ENCODE data around the gene MRO.
"Not testable (repeated sequence)": the region's sequence is repeated elsewhere in the genome, so short reads cannot be mapped to it uniquely, and the experiment has no call there.

The MRO gene

DNA sequence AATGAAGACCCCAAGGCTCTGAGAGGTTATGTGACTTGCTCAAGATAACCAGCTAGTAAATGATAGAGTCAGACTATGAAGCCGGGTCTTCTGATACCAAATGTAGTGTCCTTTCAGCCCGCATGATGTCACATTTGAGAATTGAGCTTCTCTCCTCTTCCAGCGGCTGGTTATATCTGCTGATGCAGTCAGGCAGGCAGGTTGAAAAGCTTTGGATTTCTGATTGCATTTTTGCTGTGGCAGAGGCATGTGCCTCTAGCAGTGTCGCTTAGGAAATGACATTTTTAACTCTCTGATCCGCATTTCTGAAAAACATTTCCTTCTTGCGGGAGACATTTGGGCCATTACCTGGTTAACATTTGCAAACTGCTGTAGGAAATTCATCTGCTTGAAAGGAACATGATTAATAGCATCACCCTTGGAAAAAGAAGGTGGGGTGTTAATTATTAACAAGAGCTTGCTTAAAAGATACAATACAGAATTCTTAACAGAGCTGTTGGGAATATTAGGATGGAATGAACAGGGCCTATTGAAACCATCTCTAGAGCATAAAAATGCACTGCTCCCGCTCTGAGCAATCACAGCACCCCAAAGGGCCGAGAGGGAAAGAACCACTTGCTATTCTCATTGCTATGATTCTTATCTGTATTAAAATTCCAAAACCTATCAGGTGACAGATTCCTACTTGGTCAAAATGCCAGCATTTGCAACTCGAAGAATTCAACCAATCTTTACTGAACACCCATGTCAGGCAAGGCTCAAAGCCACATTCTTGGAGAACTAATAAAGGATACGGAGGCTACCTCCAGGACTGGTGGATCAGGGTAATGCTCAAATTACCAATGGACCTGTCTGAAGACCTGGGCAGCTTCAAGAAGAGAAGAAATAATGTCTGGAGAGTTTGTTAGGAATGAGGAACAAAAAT is 25.9 kb downstream of the MRO start:
- DNase-seq: no peak

DNA sequence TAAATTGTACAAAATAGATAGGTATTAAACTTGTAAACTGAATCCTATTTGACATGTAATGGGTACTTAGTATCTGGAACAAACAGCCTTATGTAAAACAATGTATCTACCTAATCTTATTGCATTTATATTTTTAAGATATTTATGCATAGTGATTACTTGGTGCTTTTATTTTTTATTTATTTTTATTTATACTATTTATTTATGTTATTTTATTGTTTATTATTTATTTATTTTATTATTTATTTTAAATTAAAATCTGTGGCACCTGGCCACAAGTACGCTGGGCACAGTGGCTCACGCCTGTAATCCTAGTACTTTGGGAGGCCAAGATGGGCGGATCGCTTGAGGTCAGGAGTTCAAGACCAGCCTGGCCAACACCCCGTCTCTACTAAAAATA is 26.9 kb downstream of the MRO start:
- DNase-seq: no peak

DNA sequence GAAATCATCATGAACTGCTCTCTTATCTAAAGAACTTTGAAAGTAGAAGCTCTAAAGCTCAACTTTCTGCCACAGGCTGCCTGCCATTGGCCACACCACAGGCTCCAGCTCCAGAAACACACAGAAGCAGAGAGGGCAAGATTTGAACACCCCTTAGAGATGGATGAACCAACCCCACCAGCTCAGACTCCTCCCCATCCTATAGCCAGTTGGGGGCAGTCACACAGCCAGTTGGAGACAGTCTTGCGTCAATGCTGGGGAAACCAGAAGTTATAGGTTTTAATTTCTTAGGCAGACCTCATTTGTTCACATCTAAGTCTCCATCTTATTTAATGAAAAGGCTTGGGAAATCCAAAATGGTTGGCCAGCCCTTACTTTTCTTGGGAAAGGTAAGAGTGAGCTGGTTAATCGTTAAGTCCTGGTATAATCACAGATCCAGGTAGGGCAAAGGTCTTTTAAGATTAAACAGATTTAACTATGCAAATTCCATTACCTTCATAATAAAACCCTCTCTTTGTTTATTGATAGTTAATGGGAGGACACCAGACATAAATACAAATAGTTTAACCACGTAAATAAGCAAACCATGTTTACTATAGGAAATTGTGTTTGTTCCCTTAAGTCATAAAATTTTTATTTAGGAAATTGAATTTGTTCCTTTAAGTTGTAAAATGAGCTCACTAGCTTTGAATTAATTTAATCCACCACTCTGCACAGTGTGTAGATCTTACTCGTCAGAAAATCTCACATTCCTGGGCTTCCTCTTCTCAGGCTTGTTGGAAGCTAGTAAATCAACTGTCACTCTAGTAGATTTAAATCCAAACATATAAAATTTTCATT is 28.0 kb downstream of the MRO start:
- DNase-seq: no peak

DNA sequence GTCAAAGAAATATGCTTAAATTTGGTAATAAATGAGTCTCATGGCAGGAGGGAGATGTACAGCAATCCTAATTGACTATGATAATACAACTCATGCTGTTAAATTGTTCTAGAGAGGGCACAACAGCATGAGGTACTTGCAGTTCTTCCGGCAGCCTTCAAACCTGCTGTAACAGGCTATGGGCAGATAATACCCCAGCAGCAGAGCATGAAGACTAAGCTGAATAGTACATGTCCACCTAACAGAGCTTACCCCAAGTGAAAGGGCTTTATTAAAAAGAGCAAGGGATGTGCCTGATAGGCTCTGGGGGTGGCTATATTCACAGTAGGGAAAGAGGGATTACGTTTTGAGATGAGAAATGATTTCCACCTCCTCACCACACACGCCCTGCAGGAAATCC is 28.9 kb downstream of the MRO start:
- no peak for DNase-seq

DNA sequence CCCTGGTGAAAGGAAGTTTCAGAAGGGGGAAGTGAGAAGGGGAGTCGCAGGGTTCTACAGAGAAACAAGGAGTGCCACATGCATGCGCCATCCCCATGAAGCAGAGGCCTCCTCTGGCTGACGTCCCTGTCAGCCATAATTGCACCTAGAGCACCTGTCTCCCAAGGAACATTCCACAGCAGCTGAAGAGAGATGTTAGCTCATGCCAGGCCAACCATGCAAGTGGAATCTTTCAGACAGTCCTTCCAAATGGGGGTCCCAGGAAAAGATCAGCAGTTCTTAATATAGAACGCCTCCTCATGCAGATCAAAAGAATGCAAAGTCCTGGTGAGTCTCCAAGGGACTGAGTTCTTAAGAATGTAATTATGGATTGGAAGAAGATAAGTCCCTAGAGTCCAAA is 29.6 kb downstream of the MRO start:
- DNase-seq: no peak

DNA sequence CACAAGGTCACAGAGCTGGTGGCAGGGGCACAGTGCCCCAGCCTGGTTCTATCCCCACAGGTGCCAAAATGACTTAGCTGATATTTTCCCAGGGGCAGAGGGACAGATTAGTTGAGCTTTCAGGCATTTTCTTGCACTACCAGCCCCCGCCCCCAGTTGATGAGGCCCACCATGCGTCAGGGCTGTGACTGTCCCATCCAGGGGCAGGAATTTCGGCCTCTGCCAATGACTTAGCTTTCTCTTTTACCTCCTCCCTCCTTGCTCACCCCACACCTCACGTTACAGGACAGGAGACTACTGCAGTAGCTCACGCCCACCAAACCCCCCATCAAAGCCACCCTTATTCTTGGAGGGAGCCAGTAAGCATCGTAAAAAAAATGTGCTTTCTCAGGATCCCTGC is 31.5 kb downstream of the MRO start:
- no peak for DNase-seq

DNA sequence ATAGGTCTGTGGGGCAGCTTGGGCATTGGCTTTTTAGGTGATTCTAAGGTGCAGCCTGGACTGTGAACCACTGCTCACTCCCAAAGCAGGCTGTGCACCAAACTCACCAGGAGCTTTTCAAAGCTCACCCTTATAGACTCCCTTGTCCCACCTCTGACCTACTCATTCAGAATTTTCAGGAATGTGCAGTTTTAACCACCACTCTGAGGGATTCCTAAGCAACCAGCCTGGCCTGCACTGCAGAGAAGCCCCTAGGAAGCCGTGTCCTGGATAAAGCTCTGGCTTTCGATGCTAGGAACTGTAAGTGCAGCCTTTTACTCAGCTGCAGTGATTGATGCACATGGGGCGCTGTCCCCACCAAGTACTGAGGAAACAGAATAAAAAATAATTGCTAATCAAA is 33.0 kb downstream of the MRO start:
- DNase-seq: no peak

DNA sequence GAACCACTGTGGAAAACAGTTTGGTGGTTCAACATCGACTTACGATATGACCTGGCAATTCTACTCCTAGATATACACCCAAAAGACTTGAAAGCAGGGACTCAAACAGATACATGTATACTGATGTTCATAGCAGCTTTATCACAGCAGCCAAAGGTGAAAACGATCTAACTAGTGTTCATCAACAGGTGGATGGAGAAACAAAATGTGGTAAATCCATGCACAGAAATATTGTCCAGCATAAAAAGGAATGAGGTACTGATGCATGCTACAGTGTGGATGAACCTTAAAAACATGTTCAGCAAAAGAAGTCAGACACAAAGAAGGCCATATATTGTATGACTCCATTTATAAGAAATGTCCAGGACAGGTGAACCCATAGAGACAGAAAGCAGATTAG is 36.3 kb downstream of the MRO start:
- DNase-seq: no peak

DNA sequence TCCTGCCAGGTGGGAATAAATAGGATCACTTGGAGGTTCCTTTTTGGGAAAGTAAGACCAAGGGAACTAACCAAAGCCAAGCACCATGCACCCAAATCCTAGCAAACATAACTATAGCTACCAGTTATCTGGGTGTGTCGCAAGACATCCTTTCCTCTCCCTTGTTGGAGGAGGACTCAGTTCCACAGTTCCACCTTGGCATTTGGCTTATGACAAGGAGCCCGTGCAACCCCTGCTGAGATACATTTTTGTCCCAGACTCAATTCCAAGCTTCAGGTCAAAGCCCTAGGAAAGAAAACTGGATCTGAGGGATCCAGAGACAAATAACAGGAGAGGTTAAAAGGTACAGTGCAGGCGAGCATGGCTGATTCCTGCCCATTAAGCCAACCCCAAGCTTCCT is 40.8 kb downstream of the MRO start:
- not testable (repeated sequence) for DNase-seq

DNA sequence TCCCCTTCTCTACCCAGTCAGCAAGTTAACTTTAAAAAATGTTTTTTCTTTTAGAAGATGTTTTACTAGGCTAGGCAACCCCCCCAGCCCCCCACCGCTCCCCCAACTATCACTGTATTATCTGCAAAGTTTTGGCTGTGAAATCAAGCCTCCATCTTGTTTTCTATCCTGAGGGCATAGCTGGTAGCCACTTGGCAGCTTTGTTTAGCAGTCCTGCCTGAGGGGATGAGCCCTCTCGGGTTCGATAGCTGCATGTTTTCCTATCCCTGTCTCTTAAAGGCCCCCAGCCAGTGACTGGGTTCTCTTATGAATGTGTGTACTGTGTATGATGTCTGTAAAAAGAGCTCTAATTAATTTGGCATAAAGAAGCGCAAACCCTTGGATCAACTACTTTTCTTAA is 43.4 kb downstream of the MRO start:
- DNase-seq: no peak

DNA sequence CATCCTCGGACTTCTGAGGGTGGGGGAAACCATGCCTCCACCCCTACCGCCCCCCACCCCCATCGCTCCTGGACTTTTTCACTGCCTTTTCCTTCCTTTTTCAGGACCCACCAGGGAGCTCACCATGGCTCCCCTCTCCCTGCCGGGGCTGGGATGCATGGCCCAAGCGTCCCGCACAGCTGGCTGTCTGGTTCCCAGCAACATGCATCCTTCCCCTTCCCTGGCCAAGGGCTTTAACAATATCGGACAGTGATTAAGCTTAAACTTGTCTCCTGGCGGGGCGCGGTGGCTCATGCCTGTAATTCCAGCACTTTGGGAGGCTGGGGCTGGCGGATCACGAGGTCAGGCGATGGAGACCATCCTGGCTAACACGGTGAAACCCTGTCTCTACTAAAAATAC is 44.1 kb downstream of the MRO start:
- DNase-seq: no peak

DNA sequence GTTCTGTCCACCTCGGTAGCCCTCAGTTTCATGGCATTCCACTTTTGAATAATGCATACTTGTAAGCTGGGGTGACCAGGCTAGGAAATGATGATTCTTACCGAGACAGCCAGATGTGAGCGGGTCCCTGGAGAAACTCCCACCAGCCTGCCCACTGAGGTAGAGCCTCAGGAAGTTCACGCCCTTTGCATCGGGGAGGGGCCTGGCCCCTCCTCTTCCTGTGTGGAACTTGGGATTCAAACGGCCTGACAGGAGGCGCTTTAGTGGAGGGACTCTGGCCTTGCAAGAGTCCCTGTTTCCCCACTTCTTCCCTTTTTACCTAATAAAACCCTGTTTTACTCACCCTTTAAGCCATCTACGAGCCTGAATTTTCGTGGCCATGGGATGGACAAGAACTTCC is 44.6 kb downstream of the MRO start:
- DNase-seq: no peak

DNA sequence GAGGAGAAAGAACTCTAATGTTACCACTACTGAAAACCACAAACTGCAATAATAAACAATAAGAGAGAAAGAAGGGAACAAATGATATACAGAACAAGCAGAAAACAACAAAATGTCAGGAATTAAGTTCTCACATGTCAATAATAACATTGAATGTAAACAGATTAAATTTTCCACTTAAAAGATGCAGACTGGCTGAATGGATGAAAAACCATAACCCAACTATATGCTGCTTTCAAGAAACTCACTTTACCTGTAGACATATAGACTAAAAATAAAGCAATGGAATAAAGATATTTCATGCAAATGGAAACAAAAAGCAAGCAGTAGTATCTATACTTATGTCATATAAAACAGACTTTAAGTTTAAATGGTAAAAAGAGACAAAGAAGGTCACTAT is 50.4 kb downstream of the MRO start:
- no peak for DNase-seq

DNA sequence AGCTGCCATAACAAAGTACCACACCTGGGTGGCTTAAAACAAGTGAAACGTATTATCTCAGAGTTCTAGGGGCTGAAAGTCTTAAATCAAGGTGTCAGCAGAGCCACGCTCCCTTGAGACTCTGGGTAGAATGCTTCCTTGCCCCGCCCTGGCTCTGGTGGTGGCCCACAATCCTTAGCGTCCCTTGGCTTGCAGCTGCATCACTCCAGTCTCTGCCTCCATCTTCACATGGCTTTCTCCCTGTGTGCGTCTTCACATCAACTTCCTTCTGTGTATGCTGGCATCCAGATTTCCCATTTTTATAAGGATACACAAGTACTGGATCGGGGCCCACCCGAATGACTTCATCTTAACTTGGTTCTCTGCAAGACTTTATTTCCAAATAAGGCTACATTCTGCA is 62.5 kb downstream of the MRO start:
- DNase-seq: no peak

DNA sequence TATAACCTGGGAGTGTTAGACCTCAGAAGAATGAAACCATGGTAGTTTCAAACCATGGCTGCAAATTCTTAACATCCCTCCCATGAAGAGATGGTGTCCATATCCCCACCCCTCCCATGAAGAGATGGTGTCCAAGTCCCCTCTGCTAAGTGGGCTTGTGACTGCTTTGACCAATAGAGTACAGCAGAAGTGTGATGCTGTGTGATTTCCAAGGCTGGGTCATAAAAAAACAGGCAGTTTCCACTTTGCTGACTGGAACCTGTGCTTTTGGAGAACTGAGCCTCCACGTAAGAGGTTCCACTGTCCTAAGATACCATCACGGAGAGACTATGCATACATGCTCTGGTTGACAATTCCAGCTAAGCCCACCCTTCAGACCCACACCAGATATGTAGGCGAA is 65.5 kb downstream of the MRO start:
- no peak for DNase-seq

DNA sequence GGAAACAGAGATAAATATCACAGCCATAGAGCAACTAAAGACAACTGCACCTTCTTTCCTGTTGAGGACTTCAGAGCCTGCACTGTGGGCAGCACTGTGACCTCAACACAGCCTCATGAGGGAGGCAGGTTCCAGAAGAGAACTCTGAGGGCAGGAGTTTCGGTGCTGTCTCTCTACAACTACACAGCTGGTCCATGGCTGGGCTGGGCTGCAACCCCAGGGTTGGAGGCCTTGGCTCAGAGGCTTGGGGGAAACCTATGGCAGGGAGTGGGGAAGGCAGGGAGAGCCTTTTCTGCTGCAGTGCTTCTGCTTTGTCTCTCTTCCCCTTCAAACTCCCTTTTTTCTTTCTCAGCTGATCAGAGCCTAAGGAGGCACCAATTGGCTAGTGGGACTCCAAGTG is 66.5 kb downstream of the MRO start:
- DNase-seq: no peak

DNA sequence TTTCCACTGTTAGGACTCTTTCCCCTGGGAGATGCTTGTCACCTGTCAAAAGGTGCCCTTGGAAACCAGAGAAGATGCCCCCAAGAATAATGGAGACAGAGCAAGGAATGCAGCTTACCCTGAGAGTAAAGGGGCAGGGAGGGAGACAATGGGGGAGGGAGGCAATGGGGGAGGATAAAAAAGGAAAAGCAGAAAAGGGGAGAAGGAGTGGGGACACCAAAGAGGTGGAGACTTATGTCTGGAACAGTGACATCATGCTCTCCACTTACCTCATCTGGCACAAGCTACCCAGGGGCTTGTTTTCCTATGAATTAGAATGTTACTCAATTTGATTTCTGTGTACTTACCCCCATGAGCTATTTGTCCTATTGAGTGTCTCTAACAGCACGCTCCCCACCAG is 67.9 kb downstream of the MRO start:
- DNase-seq: no peak

DNA sequence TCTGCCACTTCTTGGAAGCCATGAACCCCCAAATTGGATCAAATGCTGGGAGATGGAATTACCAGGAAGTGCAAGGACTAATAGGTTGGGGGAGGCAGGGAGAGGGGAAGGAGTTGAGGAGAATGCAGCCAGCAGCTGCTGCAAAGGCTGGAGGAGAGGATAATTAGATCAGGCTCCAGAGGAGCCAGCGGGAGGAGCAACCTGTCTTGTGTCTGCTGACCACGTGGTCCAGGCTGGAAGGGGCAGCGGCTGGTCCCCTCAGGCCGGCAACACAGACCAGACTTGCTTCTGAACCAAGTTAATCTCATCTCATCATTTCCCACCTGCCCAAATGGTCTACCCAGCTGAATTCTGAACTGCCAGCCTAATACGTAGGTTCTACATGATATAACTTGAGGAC is 68.3 kb downstream of the MRO start:
- DNase-seq: no peak

DNA sequence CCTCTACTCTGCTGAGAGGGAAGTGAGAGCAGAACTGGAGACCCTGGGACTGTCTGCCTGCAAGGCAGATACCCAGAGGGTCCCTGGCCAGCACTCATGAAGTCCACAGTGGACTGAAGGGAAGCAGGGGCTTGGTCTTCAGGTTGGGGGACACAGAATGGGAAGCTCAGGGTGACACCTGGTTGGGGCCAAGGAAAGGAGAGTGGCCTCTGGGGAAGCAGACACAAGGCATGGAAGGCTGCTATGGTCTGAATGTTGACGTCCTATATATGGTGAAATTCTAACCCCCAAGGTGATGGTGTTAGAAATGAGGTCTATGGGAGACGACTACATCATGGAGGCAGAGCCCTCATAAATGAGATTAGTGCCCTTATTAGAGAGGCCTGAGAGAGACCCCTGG is 69.3 kb downstream of the MRO start:
- no peak for DNase-seq

DNA sequence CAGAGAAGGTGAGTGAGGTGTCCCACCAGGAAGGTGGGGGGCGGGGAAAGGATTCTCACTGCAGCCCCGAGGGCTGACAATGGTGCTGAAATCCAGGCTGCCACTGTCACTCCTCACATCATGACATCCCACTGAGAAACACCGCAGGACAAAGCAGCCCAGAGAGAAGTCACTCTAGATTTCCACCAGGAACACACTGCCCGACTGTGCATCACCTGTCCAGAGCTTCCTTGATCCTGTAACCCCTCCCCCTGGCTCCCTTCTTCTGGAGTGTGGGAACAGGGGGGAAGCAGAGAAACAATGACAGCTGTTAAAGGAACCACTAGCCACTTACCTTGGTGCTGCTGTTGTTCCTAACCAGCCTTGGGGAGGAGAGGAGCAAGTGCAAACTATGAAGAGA is 69.9 kb downstream of the MRO start:
- DNase-seq: no peak

DNA sequence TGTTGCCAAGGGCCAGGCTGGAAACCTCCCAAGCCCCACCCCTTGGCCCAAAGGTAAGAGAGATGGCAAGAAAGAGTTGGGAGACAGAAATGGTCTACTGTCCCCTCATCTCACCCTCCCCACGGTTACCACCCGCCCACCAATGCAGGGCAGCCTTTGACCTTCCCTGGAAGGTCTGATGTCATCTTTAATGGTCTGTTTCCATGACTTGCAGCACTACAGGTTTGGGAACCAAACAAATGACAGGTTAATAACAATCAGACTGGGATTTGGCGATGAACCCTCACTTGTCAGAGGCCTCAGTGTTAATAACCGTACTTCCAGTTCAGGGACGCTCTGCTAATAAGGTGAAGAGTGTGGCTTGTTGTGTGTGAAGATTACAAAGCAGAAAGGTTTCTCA is 70.4 kb downstream of the MRO start:
- no peak for DNase-seq

Measured in nucleus accumbens (tissue), 56 donors.